ENCODE data around the gene PTPRN2. TPM values are rescaled to one million over a fixed set of nuclear protein-coding genes. Genes with fewer than 3 reads are reported as not detected.

PTPRN2 gene
- total RNA-seq, 2 experiments from 2014 or later: 0.70 TPM; not detected in 1

DNA sequence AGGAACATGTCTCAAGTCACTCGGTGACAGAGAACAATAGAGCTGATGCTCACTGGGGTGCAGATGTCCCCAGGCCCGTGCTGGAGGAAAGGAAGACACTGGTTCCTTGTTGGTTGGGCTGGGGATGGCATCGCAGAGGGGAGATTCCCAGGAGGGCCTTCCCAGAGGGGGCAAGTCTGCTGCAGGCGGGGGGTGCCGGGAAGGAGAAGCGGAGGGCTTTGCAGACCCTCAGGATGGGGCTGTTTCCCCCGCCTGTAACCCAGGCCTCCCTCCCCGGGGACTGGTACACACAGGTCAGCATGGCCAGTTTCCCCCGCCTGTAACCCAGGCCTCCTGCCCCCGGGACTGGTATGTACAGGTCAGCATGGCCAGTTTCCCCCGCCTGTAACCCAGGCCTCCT lies 967.0 kb downstream of the PTPRN2 start:
- H4K20me1 ChIP-seq (ENCODE audit: insufficient read depth, low read length): no peaks in the 10 kb centered on the region
- no peak overlapping the region for H2AFZ ChIP-seq (ENCODE audit: low read length)
- no peaks in the 10 kb centered on the region for H3K79me2 ChIP-seq (ENCODE audit: insufficient read depth, low read depth, low read length)
- no peaks in the 10 kb centered on the region for H3K4me1 ChIP-seq (ENCODE audit: insufficient read depth, low read length, poor library complexity, severe bottlenecking)
- intact Hi-C loops (cut with micrococcal nuclease; ENCODE audit: unreplicated experiment): no loop called here
- no peak overlapping the region for H3K4me2 ChIP-seq (ENCODE audit: low read length)
- H3K27ac ChIP-seq (ENCODE audit: low read depth, low read length, poor library complexity, severe bottlenecking): no peak overlapping the region
- H3K36me3 ChIP-seq (ENCODE audit: insufficient read depth, low read length): no peaks in the 10 kb centered on the region
- CTCF ChIA-PET (ENCODE audit: unreplicated experiment): no interaction called here
- TF ChIP-seq, protein P1, sequence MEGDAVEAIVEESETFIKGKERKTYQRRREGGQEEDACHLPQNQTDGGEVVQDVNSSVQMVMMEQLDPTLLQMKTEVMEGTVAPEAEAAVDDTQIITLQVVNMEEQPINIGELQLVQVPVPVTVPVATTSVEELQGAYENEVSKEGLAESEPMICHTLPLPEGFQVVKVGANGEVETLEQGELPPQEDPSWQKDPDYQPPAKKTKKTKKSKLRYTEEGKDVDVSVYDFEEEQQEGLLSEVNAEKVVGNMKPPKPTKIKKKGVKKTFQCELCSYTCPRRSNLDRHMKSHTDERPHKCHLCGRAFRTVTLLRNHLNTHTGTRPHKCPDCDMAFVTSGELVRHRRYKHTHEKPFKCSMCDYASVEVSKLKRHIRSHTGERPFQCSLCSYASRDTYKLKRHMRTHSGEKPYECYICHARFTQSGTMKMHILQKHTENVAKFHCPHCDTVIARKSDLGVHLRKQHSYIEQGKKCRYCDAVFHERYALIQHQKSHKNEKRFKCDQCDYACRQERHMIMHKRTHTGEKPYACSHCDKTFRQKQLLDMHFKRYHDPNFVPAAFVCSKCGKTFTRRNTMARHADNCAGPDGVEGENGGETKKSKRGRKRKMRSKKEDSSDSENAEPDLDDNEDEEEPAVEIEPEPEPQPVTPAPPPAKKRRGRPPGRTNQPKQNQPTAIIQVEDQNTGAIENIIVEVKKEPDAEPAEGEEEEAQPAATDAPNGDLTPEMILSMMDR (conservative IDR thresholded peaks at IDR 0.05; ENCODE audit: low read length): no peak
- no peak for TF ChIP-seq EZH2phosphoT487 (IDR thresholded peaks at IDR 0.05; ENCODE audit: borderline replicate concordance, low read depth, low read length)
- H3K9me3 ChIP-seq (ENCODE audit: low read length): no peaks in the 10 kb centered on the region
- H3K9me2 ChIP-seq (ENCODE audit: insufficient read depth, low read length): no peaks in the 10 kb centered on the region
- no peak overlapping the region for H3K4me3 ChIP-seq (ENCODE audit: low read depth, low read length, poor library complexity, severe bottlenecking)
- POLR2A ChIA-PET: no interaction called here
- no peak for DNase-seq (ENCODE audit: low spot score)
- BruUV-seq (replicated peaks): no TSS peak

DNA sequence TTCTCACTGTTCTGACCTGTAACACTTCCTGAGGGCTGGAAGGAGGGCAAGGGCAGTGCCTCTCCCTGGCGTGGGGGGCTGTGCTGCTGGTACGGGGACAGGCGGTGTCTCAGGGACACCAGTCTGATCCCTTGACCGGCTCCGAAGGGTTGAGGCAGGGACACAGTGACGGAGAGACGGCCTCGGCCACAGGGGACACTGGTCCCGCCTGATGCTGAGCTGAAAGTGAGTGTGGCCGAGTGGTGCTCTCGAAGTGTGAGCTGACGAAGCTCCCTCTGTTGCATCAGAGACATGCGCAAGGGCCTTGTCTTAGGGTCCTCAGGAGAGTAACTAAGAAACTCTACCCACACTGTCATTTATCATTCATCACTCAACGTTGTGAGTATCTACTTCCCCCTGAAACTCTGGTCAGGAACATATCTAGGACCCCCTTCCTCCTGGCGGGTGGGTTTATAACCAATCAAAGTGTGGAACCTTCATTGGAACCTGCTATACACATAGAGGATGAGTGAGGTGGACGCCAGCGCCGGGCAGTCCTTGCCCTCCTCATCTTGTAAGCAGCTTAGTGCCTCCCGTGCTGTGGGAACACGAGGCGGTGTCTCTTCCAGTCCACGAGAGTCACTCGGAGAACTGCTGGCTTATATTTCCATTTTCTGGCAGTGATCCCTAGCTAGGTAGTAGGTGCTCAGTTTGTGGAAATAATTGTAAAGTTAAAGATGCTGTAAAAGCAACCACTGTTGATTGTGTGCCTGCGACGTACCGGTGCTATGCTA lies 967.7 kb downstream of the PTPRN2 start:
- no peaks in the 10 kb centered on the region for H3K4me1 ChIP-seq (ENCODE audit: insufficient read depth, low read length, poor library complexity, severe bottlenecking)
- H3K27ac ChIP-seq (ENCODE audit: low read depth, low read length, poor library complexity, severe bottlenecking): no peak overlapping the region
- no peak overlapping the region for H3K4me2 ChIP-seq (ENCODE audit: low read length)
- H3K9me2 ChIP-seq (ENCODE audit: insufficient read depth, low read length): no peaks in the 10 kb centered on the region
- ChIA-PET POLR2A (interaction anchor here (0.6 kb wide), 1 partner anchor 65 kb away, joined by 3 read pairs; no protein-coding TSS in a partner anchor), CTCF (ENCODE audit: unreplicated experiment) (no interaction called here)
- intact Hi-C loops (cut with micrococcal nuclease; ENCODE audit: unreplicated experiment): no loop called here
- no peaks in the 10 kb centered on the region for H3K36me3 ChIP-seq (ENCODE audit: insufficient read depth, low read length)
- H3K9me3 ChIP-seq (ENCODE audit: low read length): no peaks in the 10 kb centered on the region
- no peak for DNase-seq (ENCODE audit: low spot score)
- no peaks in the 10 kb centered on the region for H4K20me1 ChIP-seq (ENCODE audit: insufficient read depth, low read length)
- no peaks in the 10 kb centered on the region for H3K79me2 ChIP-seq (ENCODE audit: insufficient read depth, low read depth, low read length)
- H2AFZ ChIP-seq (ENCODE audit: low read length): no peak overlapping the region
- H3K4me3 ChIP-seq (ENCODE audit: low read depth, low read length, poor library complexity, severe bottlenecking): no peak overlapping the region
- no peak for TF ChIP-seq EZH2phosphoT487 (IDR thresholded peaks at IDR 0.05; ENCODE audit: borderline replicate concordance, low read depth, low read length)
- TF ChIP-seq, protein P1 (conservative IDR thresholded peaks at IDR 0.05; ENCODE audit: low read length): no peak
- BruUV-seq (replicated peaks): no TSS peak

DNA sequence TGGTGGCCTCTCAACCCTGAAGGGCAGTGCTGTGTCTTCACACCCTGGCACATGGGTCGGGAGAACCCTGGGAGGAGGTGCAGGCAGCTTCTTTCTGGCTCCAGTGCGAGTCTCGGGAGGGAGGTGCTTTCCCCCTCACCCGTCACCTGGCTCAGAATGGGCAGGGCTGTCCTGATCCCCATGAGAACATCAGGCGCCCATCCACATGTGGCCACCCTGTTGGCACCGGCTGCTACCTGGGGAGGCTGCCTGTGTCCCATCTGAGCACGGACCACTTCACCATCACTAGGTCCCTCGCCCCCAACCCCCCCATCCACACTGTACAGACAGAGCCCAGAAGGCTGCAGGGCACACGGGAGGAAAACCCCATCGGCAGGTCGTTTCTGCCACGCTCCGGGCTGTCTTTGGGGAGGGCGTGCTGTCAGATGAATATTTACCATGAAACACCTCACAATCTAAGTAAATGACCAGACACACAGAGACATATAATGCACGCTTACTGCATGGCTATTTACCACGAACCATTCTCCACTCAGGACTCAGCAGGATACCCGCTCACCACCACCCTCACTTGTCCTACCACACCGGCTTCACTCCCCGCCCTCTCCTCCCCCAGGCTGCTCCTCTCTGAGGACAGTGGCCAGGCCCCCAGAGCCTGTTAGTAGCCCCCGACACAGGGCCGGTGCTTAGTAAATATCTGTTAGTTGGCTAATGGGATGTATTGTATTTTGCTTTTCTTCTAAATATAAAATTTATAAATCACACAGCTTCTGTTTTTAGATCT lies 968.6 kb downstream of the PTPRN2 start:
- Histone ChIP-seq H4K20me1 (ENCODE audit: insufficient read depth, low read length) (no peaks in the 10 kb centered on the region), H3K4me1 (ENCODE audit: insufficient read depth, low read length, poor library complexity, severe bottlenecking) (no peaks in the 10 kb centered on the region), H3K4me3 (ENCODE audit: low read depth, low read length, poor library complexity, severe bottlenecking) (no peak overlapping the region), H3K9me2 (ENCODE audit: insufficient read depth, low read length) (no peaks in the 10 kb centered on the region), H3K9me3 (ENCODE audit: low read length) (no peaks in the 10 kb centered on the region), H3K4me2 (ENCODE audit: low read length) (no peak overlapping the region), H3K79me2 (ENCODE audit: insufficient read depth, low read depth, low read length) (no peaks in the 10 kb centered on the region), H3K27ac (ENCODE audit: low read depth, low read length, poor library complexity, severe bottlenecking) (no peak overlapping the region), H2AFZ (ENCODE audit: low read length) (no peak overlapping the region), H3K36me3 (ENCODE audit: insufficient read depth, low read length) (no peaks in the 10 kb centered on the region)
- ChIA-PET CTCF (ENCODE audit: unreplicated experiment) (no interaction called here), POLR2A (no interaction called here)
- intact Hi-C loops (cut with micrococcal nuclease; ENCODE audit: unreplicated experiment): no loop called here
- TF ChIP-seq EZH2phosphoT487 (IDR thresholded peaks at IDR 0.05; ENCODE audit: borderline replicate concordance, low read depth, low read length): no peak
- TF ChIP-seq, protein P1 (conservative IDR thresholded peaks at IDR 0.05; ENCODE audit: low read length): no peak
- no peak for DNase-seq (ENCODE audit: low spot score)
- no TSS peak for BruUV-seq (replicated peaks)

Measured in OCI-LY7 (cell line).